Measurements from ENCODE around the gene LAGE3.

Gene LAGE3, protein sequence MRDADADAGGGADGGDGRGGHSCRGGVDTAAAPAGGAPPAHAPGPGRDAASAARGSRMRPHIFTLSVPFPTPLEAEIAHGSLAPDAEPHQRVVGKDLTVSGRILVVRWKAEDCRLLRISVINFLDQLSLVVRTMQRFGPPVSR
- 3.4 to 33.1 (median 13.0) reads per million in 9 experiments for total RNA-seq

DNA sequence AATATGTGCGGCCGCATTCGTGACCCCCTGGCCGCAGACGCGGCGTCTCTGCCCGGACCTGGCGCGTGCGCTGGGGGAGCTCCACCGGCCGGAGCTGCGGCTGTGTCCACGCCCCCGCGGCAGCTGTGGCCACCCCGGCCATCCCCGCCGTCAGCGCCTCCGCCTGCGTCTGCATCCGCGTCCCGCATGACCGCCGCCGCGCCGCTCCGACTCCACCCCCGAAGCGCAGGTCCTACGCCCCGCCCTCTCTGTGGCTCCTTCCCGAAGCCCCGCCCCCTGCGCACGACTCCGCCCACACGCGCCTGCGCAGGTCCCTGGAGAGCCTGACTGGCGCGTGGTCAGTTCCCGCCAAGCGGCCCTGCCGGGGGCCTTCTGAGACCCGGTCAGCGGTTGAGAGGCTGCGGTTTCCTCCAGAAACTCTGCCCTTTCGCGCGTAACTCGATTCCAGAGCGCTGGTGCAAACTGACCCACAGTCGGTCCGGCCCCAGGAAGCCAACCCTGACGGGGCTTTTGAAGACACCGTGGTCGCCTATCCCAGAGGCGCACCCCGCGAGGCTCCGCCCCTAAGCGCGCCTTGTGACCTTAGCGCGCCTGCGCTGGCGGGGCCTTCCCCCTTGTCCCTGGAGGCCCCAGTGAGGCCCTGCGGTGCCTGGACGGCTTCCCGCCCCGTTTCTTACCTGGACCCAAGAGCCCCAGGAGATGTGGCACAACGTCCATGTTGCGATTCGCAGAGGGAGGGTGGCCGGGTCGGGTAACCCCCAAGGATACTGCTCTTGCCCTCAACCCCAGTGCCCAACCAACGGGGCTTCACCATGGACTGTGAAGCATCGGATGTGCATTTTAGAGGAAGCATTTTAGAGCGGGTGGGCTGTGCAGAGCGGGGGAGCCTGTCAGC lies at the start of gene LAGE3:
Gene LAGE3, minus strand, starts transcription at position 554 of the 895 bp plus-strand sequence. Its CDS starts 366 bp downstream, at position 188.
- Mint-ChIP-seq H3K4me1 (ENCODE audit: low read depth in 2 of 2) (peaks cover 4 to 11% of the 10 kb centered on the region in 2 donors), H3K27ac (peak within 1 kb of the TSS; percentile 86 to 95), H3K36me3 (ENCODE audit: insufficient read depth) (peaks cover 27% of the 10 kb centered on the region), H3K9me3 (no peaks in the 10 kb centered on the region), H3K27me3 (no peaks in the 10 kb centered on the region), H3K4me3 (peak within 1 kb of the TSS; percentile 75 to 82)
- ATAC-seq (replicated peaks) (peak; percentile 85), DNase-seq (peak; percentile 95 to 96 (median 95))

- H3K4me3 Mint-ChIP-seq, result peak overlapping the region in 1 of 2 donors; percentile 15
- DNase-seq, result peak; percentile 27 to 31 (median 28)
- H3K36me3 Mint-ChIP-seq (ENCODE audit: insufficient read depth), result peaks cover 18% of the 10 kb centered on the region
- H3K27me3 Mint-ChIP-seq, result no peaks in the 10 kb centered on the region
- peaks cover 6 to 13% of the 10 kb centered on the region in 2 donors for H3K4me1 Mint-ChIP-seq (ENCODE audit: low read depth in 2 of 2)
- no peaks in the 10 kb centered on the region for H3K9me3 Mint-ChIP-seq
- ATAC-seq (replicated peaks), result peak; percentile 79
- H3K27ac Mint-ChIP-seq, result no peak overlapping the region
These were observed 48.0 kb upstream of the LAGE3 start for GRCh38 chrX:154526901-154527675.

DNA sequence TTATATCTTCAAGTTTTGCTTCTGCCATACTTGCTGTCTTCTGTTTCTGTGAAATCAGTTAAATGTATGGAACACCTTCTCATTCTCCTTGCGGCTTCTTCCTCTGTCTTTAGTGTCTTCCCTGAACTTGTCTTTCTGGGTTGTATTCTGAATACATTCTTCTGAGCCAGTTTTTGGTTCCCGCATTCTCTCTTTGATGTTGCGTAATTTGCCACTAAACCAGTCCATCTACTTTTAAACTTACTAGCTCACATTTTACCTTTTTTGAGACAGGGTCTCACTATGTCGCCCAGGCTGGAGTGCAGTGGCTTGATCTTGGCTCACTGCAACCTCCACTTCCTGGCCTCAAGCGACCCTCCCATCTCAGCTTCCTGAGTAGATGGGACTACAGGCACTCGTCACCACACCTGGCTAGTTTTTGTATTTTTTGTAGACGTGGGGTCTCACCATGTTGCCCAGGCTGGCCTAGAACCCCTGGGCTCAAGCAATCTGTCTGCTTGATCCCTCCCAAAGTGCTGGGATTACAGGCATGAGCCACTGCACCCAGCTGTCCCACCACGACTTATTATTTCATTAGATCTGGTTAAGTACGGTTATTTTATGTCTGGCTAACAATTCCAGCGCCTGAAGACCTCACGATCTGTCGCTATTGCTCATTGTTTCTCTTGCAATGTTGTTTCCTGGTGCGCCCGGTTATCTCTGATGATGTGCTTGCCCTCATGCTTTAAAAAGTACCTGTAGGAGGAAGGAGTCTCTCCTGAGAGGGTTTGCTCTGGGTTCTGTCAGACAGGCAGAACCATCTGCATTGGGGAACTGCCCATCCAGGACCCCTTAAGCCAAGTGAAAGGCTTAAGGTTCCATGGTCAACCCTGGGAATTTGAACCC lies 46.8 kb upstream of the LAGE3 start:
- no peak for DNase-seq
- H3K4me1 Mint-ChIP-seq (ENCODE audit: low read depth in 2 of 2), result peaks cover 6 to 13% of the 10 kb centered on the region in 2 donors
- no peaks in the 10 kb centered on the region for H3K27me3 Mint-ChIP-seq
- peak overlapping the region; percentile 44 to 46 for H3K27ac Mint-ChIP-seq
- H3K36me3 Mint-ChIP-seq (ENCODE audit: insufficient read depth), result peaks cover 14% of the 10 kb centered on the region
- peak overlapping the region in 1 of 2 donors; percentile 6 for H3K4me3 Mint-ChIP-seq
- no peak for ATAC-seq (replicated peaks)
- H3K9me3 Mint-ChIP-seq, result no peaks in the 10 kb centered on the region

- no peak for DNase-seq
- no peaks in the 10 kb centered on the region for H3K9me3 Mint-ChIP-seq
- peaks cover 7 to 9% of the 10 kb centered on the region in 2 donors for H3K4me1 Mint-ChIP-seq (ENCODE audit: low read depth in 2 of 2)
- H3K36me3 Mint-ChIP-seq (ENCODE audit: insufficient read depth), result peaks cover 3% of the 10 kb centered on the region
- no peaks in the 10 kb centered on the region for H3K27me3 Mint-ChIP-seq
- no peak overlapping the region for H3K27ac Mint-ChIP-seq
- ATAC-seq (replicated peaks), result no peak
- H3K4me3 Mint-ChIP-seq, result no peak overlapping the region
These were observed 40.3 kb upstream of the LAGE3 start for GRCh38 chrX:154519389-154519788.

DNA sequence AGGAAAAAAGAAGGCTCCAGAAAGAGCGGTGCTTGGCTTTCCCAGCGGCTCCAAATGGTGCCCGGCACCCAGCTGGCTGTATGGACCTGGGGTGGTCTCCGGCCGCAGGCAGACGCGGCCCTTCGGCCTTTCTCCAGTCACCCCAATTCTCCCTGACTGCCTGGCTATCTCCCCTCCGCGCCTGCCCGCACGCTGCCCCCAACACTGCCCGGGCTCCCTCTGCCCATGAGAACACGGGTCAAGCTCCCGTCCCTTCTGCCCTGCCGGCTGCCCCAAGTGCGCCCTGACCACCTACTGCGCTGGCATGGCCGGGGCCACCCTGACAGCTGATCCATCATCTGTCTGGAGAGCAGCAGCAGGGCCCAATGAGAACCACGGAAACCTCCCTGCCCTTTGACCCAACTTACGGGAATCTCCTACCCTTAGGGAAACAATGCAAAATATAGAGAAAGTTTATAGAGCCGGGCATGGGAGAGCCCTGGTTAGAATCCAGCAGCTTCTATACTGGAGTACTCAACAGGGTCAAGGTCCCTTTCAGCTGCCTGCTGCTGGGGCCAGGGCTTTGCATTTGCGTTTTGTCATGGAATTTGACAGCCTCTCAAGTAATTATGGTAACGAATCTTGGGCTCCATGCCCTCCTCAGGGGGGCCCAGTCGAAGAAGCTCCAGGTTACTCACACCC lies 38.2 kb upstream of the LAGE3 start:
- peaks cover 13% of the 10 kb centered on the region in 2 donors for H3K4me1 Mint-ChIP-seq (ENCODE audit: low read depth in 2 of 2)
- DNase-seq, result no peak
- no peak for ATAC-seq (replicated peaks)
- no peaks in the 10 kb centered on the region for H3K9me3 Mint-ChIP-seq
- no peaks in the 10 kb centered on the region for H3K27me3 Mint-ChIP-seq
- H3K36me3 Mint-ChIP-seq (ENCODE audit: insufficient read depth), result peaks cover 3% of the 10 kb centered on the region
- peak overlapping the region; percentile 40 to 82 for H3K4me3 Mint-ChIP-seq
- H3K27ac Mint-ChIP-seq, result peak overlapping the region in 1 of 2 donors; percentile 86

DNA sequence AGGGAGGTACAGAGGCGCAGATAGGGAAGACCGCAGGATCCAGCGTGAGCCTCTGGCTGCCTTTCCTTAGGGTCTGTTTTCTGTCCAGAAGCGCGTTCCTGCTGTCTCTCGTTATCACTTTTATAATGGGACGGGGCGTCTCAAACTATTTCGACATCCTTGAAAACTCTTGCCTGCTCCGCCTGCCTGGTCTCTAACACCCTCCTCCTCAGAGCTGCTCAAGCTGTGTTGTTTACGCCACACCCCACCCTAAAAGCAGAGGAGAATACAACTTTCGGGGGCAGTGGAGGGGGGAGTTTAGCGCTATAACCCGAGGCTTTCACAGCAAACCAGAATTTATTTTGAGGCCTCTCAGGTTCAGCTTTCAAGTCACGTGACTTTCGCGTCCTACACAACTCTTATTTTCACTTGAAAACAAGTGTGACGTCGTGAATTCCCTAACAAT lies 37.6 kb upstream of the LAGE3 start:
- DNase-seq, result peak in 2 of 3 experiments; percentile 6 to 12
- Mint-ChIP-seq H3K9me3 (no peaks in the 10 kb centered on the region), H3K4me1 (ENCODE audit: low read depth in 2 of 2) (peaks cover 13 to 15% of the 10 kb centered on the region in 2 donors), H3K27ac (peak overlapping the region; percentile 67 to 86), H3K36me3 (ENCODE audit: insufficient read depth) (peaks cover 3% of the 10 kb centered on the region), H3K27me3 (no peaks in the 10 kb centered on the region), H3K4me3 (peak overlapping the region; percentile 82)
- ATAC-seq (replicated peaks), result peak; percentile 44

DNA sequence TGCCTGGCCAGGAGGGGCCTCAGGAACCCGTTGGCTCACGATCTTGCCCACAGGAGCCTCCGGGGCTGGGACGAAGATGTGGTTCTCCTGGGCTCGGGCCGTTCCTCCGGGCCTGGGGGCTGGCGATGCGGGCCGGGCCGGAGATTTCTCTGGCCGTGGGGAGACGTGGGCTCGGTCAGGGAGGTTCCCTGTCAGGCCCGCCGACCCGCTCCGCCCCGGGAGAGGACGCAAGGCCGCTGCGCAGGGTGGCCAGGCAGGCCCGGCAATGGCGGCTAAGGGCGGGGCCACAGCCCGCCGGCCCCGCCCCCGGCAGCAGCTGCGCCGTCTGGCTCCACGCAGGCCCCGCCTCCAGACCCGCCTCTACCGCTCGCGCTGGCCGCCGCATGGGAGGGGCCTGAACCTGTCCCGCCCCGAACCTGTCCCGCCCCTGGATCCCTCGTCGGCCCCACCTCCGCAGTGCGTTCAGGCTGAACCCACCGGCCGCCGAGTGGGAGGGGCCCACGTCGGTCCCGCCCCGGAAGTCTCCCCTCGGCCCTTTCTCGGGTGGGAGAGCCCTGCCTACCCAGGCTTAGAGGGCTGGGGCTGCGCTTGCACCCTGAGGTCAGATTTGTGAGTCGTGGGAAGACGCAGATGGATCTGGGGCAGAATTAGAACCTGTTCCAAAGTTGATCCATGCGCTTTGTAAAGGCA lies 37.0 kb upstream of the LAGE3 start, which contains the start of gene FAM3A:
Gene FAM3A, minus strand, starts transcription at position 267 of the 690 bp plus-strand sequence. CDS start 460 bp downstream, outside the sequence.
- H3K4me1 Mint-ChIP-seq (ENCODE audit: low read depth in 2 of 2), result peaks cover 14 to 17% of the 10 kb centered on the region in 2 donors
- H3K9me3 Mint-ChIP-seq, result no peaks in the 10 kb centered on the region
- peak; percentile 91 for ATAC-seq (replicated peaks)
- peak within 1 kb of the TSS; percentile 67 to 86 for H3K27ac Mint-ChIP-seq
- DNase-seq, result peak; percentile 83 to 85 (median 83)
- no peaks in the 10 kb centered on the region for H3K27me3 Mint-ChIP-seq
- peak within 1 kb of the TSS; percentile 82 for H3K4me3 Mint-ChIP-seq
- peaks cover 3% of the 10 kb centered on the region for H3K36me3 Mint-ChIP-seq (ENCODE audit: insufficient read depth)

- H3K4me3 Mint-ChIP-seq, result peak overlapping the region; percentile 82
- peaks cover 3% of the 10 kb centered on the region for H3K36me3 Mint-ChIP-seq (ENCODE audit: insufficient read depth)
- no peak for DNase-seq
- H3K27ac Mint-ChIP-seq, result peak overlapping the region; percentile 67 to 86
- no peak for ATAC-seq (replicated peaks)
- no peaks in the 10 kb centered on the region for H3K27me3 Mint-ChIP-seq
- peaks cover 15 to 17% of the 10 kb centered on the region in 2 donors for H3K4me1 Mint-ChIP-seq (ENCODE audit: low read depth in 2 of 2)
- no peaks in the 10 kb centered on the region for H3K9me3 Mint-ChIP-seq
These were observed 36.2 kb upstream of the LAGE3 start for GRCh38 chrX:154515090-154515965.

- peaks cover 15 to 17% of the 10 kb centered on the region in 2 donors for H3K4me1 Mint-ChIP-seq (ENCODE audit: low read depth in 2 of 2)
- H3K9me3 Mint-ChIP-seq, result no peaks in the 10 kb centered on the region
- H3K27ac Mint-ChIP-seq, result peak overlapping the region; percentile 20 to 87
- H3K4me3 Mint-ChIP-seq, result peak overlapping the region; percentile 29 to 82
- ATAC-seq (replicated peaks), result no peak
- no peak for DNase-seq
- no peaks in the 10 kb centered on the region for H3K27me3 Mint-ChIP-seq
- peaks cover 8% of the 10 kb centered on the region for H3K36me3 Mint-ChIP-seq (ENCODE audit: insufficient read depth)
These were observed 34.6 kb upstream of the LAGE3 start for GRCh38 chrX:154513716-154514115.

- H3K4me1 Mint-ChIP-seq (ENCODE audit: low read depth in 2 of 2), result peaks cover 15 to 17% of the 10 kb centered on the region in 2 donors
- no peak for DNase-seq
- peak overlapping the region in 1 of 2 donors; percentile 82 for H3K4me3 Mint-ChIP-seq
- H3K9me3 Mint-ChIP-seq, result no peaks in the 10 kb centered on the region
- no peak for ATAC-seq (replicated peaks)
- H3K36me3 Mint-ChIP-seq (ENCODE audit: insufficient read depth), result peaks cover 8% of the 10 kb centered on the region
- H3K27me3 Mint-ChIP-seq, result no peaks in the 10 kb centered on the region
- H3K27ac Mint-ChIP-seq, result peak overlapping the region; percentile 20 to 87
These were observed 33.9 kb upstream of the LAGE3 start for GRCh38 chrX:154512879-154513553.

All from effector memory CD8-positive, alpha-beta T cell (primary cell).